GM12892 (cell line): Measurements from ENCODE around the gene DOCK4.

Source experiments
- POLR2A ChIP-seq: IDR thresholded peaks from 2 replicates; pipeline ENCODE4 v1.6.1; 2011; ENCODE audit warnings: low read depth, low read length, control low read depth
- TAF1 ChIP-seq: IDR thresholded peaks from 2 replicates; pipeline ENCODE4 v1.6.1; 2011; ENCODE audit warnings: low read depth, mild to moderate bottlenecking, control low read depth, low read length, borderline replicate concordance

DNA sequence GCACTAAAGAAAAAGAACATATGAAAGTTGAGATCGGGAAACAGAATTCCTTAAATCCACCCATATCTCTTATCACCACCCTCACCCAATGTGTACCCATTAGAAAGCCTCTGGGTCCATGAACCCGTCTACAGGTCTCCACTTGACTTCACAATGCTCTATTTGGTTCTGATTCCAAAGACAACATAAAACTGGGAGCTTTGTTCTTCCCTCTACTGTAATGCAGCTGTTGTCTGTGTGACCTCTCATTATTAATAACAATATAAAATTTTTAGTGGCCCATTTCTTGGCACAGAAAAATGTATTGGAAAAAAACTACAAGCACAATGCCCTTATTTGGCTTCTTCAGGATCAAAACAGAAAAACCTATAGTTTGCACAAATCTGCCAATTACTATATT lies 30.0 kb downstream of the DOCK4 start:
- TF ChIP-seq TAF1: no peak
- no peak for TF ChIP-seq POLR2A
